NCI-H774 (cell line): ENCODE results near the gene CDC6.
"Not testable (repeated sequence)": the region's sequence is repeated elsewhere in the genome, so short reads cannot be mapped to it uniquely, and the experiment has no call there.

Experiments
- DNase-seq: peaks from one replicate; lab custom pipeline; 2025; lab: John Stamatoyannopoulos, UW

CDC6 gene

DNA sequence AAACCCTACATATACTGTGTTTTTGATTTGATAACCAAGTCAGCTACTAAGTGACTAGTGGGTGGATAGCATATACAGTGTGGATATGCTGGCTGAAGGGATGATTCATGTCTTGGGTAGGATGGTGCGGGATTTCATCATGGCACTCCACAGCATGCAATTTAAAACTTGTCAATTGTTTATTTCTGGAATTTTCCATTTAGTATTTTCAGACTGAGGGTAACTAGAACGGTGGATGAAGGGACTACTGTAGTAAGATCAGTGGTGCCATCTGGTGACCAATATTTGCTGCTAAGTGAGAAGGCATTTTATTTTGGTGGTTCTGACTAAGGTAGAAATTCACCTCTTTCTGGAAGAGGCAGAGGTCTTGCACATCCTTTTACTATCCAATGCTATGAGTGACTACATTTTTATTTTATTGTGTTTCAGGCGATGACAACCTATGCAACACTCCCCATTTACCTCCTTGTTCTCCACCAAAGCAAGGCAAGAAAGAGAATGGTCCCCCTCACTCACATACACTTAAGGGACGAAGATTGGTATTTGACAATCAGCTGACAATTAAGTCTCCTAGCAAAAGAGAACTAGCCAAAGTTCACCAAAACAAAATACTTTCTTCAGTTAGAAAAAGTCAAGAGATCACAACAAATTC lies 3.1 kb downstream of the CDC6 start:
- DNase-seq, result no peak

DNA sequence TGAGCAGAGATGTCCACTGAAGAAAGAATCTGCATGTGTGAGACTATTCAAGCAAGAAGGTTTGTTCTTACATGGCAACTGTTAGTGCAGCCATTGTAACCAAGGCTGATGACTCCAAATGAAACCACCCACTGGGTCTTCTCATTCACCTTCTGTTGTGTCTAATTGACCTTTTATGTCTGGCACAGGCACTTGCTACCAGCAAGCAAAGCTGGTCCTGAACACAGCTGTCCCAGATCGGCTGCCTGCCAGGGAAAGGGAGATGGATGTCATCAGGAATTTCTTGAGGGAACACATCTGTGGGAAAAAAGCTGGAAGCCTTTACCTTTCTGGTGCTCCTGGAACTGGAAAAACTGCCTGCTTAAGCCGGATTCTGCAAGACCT lies 3.6 kb downstream of the CDC6 start:
- DNase-seq, result no peak

DNA sequence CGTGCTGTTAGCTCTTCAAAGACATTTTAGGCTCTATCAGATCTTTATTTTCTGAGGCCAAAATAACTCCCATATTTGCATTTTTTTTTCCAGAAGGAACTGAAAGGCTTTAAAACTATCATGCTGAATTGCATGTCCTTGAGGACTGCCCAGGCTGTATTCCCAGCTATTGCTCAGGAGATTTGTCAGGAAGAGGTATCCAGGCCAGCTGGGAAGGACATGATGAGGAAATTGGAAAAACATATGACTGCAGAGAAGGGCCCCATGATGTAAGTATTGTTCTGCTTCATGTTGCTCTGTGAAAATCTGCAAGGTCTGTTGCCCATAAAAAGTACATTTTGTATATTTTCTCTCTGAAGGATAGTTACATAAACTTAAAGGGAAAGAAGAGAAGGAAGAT lies 5.7 kb downstream of the CDC6 start:
- DNase-seq, result no peak

DNA sequence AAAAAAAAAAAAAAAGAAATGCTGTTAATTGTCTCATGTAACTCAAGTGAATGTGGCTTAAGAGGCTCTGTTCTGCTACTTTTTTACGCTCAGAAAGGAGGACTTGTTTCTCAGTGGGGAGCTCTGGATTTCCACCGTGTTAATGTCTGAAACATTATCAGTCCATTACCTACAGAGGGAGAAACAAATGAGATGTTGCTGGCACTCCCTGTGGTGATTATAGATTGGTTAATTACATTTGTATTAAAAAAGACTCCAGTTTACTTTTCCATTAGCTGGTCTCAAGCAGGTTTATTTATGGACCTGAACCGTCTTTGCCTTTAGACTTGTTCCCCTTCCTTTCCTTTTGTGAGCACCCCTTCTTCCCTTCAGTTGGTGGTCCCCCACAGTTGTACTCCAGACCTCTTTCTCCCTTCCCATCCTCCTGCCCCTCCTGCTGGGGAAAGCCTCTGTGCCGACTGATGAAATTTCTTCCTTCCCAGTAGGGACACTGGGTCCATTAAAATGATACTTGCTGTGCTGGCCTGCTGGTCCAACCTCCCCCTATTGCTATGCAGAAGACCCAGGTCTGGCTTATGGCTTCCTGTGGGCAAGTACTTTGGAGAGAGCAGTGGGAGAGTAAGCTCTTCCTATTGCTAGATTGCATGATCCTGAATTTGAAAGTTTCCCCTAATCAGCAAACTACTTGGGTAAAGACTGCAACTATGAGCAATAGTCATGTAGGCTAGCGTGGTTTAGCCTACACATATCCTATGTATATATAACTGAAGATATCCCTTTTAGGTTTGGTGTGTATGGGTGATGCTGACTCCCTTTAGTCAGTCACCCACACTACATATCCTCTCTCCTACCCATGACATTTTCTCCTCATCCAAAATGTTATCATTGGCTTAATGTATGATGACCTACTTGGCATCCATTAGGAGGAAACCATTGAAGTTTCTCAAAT lies 8.1 kb downstream of the CDC6 start:
- no peak for DNase-seq

DNA sequence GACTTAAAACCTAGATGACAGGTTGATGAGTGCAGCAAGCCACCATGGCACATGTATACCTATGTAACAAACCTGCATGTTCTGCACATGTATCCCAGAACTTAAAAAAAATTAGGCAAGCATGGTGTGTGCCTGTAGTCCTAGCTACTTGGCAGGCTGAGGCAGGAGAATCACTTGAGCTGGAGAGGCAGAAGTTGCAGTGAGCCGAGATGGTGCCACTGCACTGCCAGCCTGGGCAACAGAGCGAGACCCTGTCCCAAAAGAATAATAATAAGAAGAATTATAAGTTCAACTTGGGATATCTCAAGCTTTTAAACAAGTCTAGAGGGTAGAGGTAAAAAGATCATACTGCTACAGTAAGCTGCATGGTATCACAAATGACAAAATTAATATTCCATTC lies 9.8 kb downstream of the CDC6 start:
- no peak for DNase-seq

DNA sequence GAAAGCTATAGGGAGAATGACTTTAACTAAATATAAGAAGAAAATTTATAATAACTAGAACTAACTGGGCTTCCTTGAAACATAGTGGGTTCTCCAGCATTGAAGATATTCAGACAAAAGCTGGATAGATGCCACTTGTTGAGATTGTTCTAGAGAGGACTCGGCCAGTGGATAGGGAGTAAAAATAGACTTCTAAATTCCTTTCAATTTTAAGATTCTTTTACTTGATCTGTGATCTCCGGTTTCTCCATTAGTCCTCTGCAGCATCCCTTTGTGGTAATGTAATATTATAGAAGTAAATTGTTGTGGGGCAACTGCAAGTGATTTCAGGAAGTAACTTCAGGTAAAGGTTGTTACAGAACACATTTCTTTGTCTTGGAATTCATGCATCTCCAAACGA lies 11.0 kb downstream of the CDC6 start:
- DNase-seq, result no peak

DNA sequence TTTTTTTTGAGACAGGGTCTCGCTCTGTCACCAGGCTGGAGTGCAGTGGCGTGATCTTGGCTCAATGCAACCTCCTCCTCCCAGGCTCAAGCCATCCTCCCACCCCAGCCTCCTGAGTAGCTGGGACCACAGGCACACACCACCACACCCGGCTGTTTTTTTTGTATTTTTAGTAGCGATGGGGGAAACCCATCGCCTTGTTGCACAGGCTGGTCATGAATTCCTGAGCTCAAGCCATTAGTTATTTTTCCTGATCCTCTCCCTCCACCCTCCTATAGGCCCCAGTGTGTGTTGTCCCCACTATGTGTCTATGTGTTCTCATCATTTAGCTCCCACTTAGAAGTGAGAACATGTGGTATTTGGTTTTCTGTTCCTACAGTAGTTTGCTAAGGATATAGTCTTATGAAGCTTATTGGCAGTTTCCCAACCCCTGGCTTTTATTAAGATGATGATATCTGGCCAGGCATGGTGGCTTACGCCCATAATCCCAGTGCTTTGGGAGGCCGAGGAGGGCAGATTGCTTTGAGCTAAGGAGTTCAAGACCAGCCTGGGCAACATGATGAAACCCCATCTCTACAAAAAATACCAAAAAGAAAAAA lies 11.6 kb downstream of the CDC6 start:
- not testable (repeated sequence) for DNase-seq

DNA sequence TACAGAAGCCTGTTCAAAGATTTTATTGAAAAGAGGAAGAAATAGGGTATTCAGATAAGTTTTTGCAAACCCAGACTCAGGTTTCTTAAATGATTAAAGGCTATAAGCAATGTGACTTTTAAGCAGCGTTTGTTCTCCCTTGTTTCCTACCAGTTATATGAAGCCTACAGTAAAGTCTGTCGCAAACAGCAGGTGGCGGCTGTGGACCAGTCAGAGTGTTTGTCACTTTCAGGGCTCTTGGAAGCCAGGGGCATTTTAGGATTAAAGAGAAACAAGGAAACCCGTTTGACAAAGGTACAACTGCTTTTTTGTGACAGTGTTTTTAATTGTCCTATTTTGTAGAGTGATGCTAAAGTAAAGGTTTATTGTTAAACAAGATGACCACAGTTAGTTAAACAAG lies 13.6 kb downstream of the CDC6 start:
- DNase-seq, result no peak

DNA sequence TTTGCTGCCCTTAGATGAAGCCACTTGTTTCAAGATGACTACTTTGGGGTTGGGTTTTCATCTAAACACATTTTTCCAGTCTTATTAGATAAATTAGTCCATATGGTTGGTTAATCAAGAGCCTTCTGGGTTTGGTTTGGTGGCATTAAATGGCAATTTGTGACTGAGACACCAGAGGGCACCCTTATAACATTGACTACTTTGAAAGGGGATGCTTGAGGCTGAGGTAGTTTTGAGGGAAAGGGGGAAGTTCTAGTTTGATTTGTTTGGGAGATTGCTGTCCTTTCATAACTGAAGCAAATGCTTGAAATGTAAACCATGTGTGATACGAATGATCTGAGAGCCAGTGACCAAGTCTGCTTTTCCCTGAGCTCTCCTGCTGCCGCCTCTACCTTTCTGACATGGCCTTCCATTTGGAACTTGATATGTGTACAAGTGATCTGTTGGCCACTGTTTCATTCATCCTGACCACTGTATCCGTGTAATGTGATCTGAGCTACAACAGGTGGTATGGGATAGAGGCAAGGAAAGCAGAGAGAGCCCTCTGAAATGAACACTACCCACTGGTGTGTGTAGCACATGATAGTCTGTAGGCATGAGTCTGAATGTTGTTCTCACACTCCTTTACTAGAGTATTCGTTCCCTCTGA lies 15.5 kb downstream of the CDC6 start:
- peak; percentile 15 for DNase-seq

DNA sequence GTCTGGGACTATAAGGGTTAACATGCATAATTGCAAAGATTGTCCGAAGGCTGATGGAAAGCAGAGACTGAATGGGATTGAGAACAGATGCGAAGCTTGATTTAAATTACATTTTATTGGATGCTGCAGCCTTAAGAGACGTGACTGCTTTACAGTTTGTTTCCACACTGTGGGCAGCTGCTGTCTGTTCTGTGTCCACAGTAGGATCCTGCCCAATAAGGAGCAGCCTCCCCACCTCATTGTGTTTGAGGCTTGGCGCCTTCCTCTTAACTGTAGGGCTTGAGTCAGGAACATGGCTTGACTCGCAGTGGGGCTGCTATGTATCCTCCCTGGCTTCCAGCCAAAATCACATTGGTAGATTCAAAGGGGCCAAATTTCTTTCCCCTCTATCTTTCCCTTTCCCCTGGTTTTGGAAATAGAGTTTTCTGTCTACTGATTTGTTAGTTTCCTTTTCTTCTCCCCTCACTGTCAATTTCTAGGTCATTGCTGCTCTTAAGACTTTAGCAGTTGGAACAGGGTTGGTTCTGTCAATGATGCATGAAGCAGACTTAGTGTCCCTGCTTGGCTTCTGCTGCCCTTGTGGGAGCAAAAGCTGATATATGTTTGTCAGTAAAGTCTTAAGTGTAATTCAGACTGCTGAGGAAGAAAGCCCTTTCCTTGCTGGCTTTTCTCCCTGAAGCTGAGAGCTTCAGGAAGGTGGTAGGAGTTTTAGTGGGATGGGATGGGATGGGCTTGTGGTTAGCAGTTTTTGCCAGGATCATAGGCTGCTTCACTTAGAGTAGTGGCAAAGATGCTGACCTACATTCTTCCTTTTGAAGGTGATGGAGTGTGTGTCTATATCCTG lies 16.3 kb downstream of the CDC6 start:
- no peak for DNase-seq

DNA sequence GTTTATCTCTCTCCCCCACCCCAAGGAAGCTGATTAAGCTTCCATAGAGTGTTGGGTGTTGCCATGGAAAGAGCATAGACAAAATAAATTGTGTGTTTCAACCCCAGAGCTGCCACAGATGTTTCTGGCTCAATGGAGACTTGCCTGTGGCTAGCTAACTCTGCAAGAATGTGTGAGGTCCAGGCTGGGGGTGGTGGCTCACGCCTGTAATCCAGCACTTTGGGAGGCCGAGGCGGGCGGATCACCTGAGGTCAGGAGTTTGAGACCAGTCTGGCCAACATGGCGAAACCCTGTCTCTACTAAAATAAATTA lies 16.8 kb downstream of the CDC6 start:
- DNase-seq, result not testable (repeated sequence)

DNA sequence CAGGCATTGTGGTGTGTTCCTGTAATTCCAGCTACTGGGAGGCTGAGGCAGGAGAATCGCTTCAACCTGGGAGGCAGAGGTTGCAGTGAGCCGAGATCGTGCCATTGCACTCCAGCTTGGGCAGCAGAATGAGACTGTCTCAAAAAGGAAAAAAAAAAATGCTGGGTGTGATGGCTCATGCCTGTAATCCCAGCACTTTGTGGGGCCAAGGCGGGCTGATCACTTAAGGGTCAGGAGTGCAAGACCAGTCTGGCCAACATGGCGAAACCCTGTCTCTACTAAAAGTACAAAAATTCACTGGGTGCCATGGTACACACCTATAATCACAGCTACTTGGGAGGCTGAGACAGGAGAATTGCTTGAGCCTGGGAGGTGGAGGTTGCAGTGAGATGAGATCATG lies 17.2 kb downstream of the CDC6 start:
- DNase-seq, result not testable (repeated sequence)

DNA sequence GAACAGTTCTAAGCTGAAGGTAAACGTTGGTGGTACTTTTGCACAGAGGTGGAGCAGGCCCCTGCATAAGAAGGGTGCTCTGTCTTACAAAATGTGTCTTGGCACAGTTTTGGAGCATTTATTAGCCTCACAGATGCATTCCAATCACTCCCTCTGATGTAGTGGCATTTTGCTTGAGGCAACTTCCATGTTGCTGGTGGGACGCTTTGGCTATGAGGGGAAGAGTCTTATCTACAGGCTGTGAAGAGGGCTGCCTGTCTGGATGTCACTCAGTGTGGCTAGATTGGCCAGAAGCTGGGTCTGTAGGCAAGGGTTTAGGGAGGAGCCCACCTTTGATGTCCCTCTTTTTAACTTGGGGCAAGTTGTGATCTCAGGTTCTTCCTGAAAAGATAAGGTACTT lies 18.7 kb downstream of the CDC6 start:
- DNase-seq, result no peak

DNA sequence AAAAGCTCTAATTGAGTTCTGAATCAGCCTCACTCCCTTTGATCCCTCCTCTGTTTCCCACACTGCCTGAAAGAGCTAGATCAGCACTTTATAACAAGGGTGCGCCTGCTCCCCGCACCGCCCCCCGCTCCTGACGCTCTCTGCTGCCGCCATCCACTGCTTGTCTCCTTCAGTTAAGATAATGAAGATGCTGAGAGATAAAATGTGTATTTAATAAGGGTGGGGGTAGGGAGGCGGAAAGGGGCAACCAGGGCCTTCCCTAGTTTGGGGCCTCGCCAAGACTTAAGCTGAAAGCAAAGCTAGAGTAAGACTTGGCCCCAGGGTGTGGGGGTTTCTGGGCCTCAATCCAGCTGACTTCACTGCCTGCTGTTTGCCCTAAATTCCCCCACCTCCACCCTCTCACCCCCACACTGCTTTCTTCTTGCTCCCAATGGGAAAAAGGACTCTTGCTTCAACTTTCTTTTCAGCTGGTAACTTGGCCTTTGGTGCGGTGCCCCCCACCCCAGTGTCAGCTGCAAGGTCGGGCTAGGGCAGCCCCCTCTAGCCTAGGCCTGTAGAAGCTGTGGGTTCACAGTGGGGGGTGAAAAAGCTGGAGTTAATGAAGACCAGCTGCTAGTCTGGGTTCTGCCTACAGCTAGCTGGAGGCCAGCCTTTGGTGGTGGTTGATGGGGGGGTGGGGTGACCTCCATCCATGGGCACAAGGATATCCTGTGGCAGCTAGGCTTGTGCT lies 19.5 kb downstream of the CDC6 start:
- DNase-seq, result no peak

DNA sequence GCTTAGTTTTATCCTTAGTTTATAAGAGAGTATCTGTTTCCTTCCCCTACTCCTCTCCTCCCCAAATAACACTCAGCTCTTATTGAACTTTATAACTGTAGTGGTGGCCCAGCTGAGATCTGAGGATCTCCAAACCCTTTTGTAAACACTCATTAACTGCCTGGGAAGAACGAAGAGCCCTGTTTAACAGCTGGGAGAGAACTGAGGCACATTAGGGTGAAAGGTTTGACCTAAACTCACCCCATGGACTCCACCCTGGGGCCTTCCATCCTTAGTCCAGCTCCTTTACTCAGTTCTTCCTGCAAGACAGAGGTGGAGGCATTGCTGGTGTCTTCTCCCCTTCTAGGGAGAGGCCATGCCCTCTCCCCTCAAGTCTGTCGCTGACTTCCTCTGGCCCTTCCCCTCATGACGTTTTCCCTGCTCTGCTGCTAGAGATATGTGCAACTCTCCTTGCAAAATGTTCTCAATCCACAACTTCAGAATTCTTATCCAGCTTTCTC lies 20.1 kb downstream of the CDC6 start:
- no peak for DNase-seq

DNA sequence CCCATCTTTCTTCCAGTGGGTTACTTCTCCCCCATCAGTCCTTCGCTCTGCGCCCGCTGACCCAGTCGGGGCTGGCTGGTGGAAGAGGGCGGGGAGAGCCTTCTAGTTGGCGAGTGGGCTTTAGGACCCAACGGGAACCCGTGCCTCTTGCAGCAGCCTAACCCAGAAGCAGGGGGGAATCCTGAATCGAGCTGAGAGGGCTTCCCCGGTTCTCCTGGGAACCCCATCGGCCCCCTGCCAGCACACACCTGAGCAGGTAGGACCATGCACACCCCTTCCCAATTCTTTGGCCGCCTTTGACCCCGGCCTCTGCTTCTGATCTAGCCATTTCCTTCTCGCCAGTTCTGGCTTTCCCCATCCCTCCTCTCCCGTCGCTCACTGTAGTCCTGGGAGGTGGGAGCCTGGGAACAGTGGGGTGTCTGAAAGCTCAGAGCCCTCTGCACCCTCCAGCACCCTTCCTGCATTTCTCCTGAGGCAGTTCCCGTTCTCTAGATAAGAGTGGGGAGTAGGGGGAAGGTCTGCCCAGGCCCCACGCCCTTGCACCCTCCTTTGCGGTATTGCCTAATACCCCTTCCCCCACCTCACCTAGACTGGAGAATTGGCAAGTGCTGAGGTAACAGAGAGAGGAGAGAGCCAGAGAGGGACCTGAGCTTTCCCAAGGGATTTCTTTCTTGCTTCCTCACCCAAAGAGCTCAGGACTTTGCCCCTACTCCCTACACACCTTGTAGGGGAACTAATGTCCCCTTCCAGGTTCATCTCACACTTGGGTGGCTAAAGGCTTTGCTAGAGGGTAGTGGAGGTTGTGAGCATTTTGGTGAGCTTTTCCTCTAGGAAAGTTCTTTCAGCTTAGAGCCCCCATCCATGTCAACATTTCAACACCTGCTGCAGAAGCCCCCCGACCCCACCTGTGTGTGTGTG lies 21.6 kb downstream of the CDC6 start, which contains the start of gene RARA:
RARA (plus strand) TSS at position 150 of the 918 bp plus-strand sequence. CDS start 22,039 bp downstream, outside the sequence.
- DNase-seq, result no peak

DNA sequence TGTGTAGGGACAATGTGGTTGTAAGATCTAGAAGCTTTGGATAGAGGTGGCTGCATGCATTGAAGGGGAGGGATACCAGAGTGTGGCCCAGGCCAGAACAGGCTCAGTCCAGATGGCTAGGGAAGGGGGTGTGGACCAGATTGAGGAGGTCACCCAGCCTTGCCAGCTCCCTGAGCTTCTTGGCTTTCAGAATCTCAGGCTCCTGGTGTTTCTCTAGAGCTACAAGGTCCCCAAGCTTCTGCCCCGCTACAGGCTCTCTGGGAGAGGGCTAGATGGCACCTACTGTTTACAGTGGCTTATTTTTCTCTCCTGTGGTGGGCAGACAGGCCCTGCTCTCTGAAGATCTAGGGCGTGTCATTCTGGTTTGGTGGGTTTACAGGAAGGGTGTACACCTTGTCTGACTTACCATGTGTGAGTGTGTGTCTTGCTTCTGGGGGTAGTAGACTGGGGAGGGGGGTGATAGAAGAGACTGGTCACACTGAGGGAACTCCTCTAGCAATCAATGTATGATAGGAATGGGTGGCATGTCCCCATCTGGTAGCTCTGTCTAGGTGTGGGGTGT lies 22.4 kb downstream of the CDC6 start:
- no peak for DNase-seq

DNA sequence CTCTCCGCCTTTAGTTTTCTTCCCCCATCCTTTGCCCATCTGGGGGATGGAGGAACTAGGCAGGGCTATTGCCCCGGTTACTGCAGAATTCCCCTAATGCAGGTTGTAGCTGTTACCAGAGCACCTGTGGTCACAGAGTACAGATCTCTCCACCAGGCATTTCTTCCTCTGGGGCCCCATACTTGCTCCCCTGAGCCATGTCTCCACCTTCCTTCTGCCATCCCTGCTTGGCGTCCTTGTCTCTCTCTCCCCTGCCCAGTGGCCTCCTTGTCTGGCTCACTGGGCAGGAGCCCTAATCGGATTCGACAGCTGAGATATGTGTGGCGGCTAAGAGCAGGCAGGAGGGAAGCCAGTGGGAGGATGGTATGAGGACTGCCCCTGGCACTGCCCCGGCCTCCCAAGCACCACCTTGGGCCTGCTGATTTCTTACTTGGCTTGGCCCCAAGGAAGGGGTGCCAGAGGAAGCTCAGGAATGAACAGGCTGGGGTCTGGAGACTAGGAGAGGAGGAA lies 23.3 kb downstream of the CDC6 start:
- no peak for DNase-seq

DNA sequence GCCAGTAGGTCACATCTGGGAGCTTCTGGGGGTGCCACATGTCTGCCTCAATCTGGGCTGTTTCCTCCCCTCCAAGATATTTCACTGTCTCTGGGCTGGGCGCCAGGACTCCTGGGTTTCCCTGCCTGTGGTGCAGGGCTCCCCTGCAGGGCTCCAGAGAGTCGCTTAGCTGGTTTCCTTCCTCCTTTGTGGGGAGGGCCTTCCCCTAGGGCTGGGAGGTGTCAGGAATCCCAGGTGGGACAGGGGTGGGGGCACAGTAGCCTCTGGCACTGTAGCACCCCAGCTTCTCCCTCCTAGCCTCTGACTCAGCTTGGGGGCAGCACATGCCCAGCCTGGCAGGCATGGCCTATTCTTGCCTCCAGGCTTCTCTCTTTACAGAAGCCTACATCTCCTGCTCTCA lies 23.9 kb downstream of the CDC6 start:
- DNase-seq, result no peak
